ENCODE data around the gene S100A6.

GRCh38 chr1:153540394-153541361, 4.9 kb upstream of the S100A6 start, which contains the start of gene S100A5:
- no peak for TF ChIP-seq CTCF (conservative IDR thresholded peaks at IDR 0.05 in 1 of 2, IDR thresholded peaks at IDR 0.05 in 1 of 2; ENCODE audit: extremely low read depth in 1 of 2, insufficient read depth in 1 of 2, low read depth in 1 of 2, low read length in 2 of 2)
- no peak for TF ChIP-seq EZH2 (IDR thresholded peaks at IDR 0.05; ENCODE audit: borderline replicate concordance, low read length)

Measured in mammary epithelial cell (primary cell).